GM08714 (cell line): ENCODE results near the gene PRKAR1B.

ENCODE experiments used
- H3K4me3 ChIP-seq: fragments of 200-500 bp; sonication (Bioruptor generic); 2 replicates; pipeline ENCODE4 v1.5.1; 2014; ENCODE audit warnings: mild to moderate bottlenecking, low read length, inconsistent platforms
- ZNF274 ChIP-seq: IDR thresholded peaks from 2 replicates; pipeline ENCODE4 v1.6.1; 2012; ENCODE audit warnings: mild to moderate bottlenecking, low read depth, low read length

PRKAR1B gene

DNA sequence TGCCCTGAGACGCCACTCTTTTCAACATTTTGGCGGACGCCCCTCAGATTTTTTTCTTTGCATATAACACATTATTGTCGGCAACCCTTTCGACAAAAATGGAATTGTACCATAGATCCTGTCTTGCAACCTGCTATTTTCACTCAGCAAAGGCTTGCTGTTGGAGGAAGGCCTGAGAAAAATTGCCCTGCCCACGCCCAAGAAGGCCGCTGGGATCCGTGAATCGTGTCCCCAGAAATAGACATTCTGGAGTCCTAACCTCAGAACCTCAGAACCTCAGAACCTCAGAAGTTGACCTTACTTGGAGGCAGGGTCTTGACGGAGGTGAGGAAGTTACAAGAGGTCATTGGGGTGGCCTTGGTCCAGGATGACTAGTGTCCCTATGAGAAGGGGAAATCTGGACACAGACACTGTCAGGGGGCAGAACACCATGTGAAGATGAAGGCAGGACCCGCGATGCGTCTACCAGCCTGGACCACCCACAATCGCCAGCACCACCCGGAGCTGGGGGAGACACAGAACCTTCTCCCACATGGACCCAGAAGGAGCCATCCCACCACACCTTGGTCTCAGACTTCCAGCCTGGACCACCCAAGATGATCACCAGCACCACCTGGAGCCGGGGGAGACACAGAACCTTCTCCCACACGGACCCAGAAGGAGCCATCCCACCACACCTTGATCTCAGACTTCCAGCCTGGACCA is 19.6 kb downstream of the PRKAR1B start:
- H3K4me3 ChIP-seq, result no peak overlapping the region
- no peak for TF ChIP-seq ZNF274

DNA sequence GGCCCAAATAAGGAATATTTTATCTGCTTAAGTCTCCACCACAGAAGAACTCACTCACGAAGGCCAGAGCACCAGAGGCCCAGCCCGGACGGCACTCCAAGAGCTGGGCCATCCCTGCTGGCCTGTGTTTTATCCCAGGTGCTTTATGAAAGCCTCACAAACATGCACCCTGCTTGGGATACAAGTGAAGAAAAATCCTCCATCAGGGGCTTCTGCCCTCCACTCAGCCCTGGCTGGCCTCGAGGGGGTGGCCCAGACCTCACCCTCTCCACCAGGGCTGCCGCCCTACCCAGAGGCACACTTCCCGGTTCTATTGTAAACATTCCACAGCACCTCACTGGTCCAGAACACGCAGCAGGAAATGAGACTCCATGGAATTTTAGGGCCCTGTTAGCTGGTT is 20.4 kb downstream of the PRKAR1B start:
- TF ChIP-seq ZNF274, result no peak
- no peak overlapping the region for H3K4me3 ChIP-seq

DNA sequence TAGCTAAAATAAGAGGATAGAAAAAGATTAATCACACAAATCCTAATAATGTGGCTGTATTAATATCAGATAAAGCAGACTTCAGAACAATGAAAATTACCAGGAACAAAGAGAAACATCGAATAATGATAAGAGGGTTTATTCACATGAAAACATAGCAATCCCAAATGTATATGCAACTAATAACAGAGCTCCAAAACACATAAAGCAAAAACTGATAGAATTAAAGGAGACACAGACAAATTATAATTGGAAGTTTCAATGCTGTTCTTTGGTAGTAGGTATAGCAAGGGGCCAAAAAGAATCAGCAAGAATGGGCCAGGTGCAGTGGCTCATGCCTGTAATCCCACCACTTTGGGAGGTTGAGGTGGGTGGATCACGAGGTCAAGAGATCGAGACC is 24.0 kb downstream of the PRKAR1B start:
- no peak overlapping the region for H3K4me3 ChIP-seq
- TF ChIP-seq ZNF274, result no peak

GRCh38 chr7:701086-701671 is 25.9 kb downstream of the PRKAR1B start:
- H3K4me3 ChIP-seq, result no peak overlapping the region
- no peak for TF ChIP-seq ZNF274

DNA sequence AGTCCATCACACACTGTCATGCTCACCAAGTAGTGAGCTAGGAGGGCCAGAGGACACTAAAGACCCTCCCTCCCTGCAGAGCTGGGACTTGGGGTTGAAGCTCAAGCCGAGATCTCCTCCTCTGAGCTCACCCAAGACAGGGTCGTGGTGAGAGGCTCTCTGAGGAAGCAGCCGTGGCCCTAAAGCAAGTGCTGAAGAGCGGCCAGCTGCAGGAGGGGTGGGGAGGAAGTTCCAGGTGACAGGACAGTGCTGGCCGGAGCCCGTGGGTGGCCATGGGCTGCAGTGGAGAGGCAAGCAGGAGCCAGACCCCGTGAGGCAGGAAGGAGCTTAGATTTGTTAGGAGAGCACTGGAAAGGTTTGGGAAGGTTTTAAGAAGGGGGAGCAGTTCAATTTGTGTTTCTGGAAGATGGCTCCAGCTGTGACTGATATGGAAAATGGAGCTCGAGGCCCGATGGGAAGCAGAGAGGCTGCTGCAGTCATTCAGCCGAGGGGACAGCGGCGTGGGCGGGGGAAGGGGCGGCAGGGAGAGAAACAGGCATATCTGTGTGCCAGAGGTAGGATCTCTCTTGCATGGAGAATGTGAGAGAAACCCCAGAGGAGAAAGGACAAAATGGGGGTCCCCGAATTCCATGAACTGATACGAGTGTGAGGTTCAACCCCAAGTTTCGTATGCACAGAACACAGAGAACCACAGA is 27.5 kb downstream of the PRKAR1B start:
- no peak for TF ChIP-seq ZNF274
- no peak overlapping the region for H3K4me3 ChIP-seq

- TF ChIP-seq ZNF274, result no peak
- H3K4me3 ChIP-seq, result no peak overlapping the region
Measured at GRCh38 chr7:698515-699475, 28.3 kb downstream of the PRKAR1B start.

- no peak for TF ChIP-seq ZNF274
- no peak overlapping the region for H3K4me3 ChIP-seq
Measured at GRCh38 chr7:696812-697551, 30.1 kb downstream of the PRKAR1B start.

DNA sequence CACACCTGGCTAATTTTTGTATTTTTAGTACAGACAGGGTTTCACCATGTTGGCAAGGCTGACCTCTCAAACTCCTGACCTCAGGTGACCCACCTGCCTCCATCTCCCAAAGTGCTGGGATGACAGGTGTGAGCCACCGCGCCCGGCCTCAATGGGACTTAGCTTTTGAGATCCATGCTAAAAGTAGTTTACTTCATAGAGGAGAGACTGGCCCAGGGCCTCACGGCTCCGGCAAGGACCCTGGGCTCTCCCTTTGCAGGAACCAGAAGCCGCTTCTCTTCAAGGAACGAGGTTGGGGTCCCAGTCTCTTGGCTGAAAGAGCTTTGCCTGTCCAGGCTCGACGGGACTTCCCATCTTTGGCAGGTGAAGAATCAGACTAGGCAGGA is 30.7 kb downstream of the PRKAR1B start:
- H3K4me3 ChIP-seq, result no peak overlapping the region
- no peak for TF ChIP-seq ZNF274

GRCh38 chr7:693280-693679 is 33.8 kb downstream of the PRKAR1B start:
- TF ChIP-seq ZNF274, result no peak
- H3K4me3 ChIP-seq, result no peak overlapping the region

GRCh38 chr7:691361-692045 is 35.6 kb downstream of the PRKAR1B start:
- TF ChIP-seq ZNF274, result no peak
- no peak overlapping the region for H3K4me3 ChIP-seq

GRCh38 chr7:690478-691360 is 36.4 kb downstream of the PRKAR1B start:
- TF ChIP-seq ZNF274, result no peak
- H3K4me3 ChIP-seq, result no peak overlapping the region

- no peak overlapping the region for H3K4me3 ChIP-seq
- TF ChIP-seq ZNF274, result no peak
Measured at GRCh38 chr7:685540-685939, 41.5 kb downstream of the PRKAR1B start.

GRCh38 chr7:684416-684815 is 42.7 kb downstream of the PRKAR1B start:
- no peak for TF ChIP-seq ZNF274

More at GRCh38 chr7:684416-684815, 42.7 kb downstream of the PRKAR1B start:
- no peak overlapping the region for H3K4me3 ChIP-seq
